HepG2 (cell line): ENCODE results near the gene PKD2L1. TPM values are rescaled to one million over a fixed set of nuclear protein-coding genes. Genes with fewer than 3 reads are reported as not detected.

Experiments used
- PHF21A ChIP-seq: sonication (generic); formaldehyde crosslinking; IDR thresholded peaks from 2 replicates; pipeline ENCODE4 v1.5.0; 2020; ENCODE audit warnings: mild to moderate bottlenecking, missing genetic modification reagents
- POGZ ChIP-seq: sonication (generic); formaldehyde crosslinking; IDR thresholded peaks from 2 replicates; pipeline ENCODE4 v1.4.0; 2020; ENCODE audit warnings: mild to moderate bottlenecking, missing genetic modification reagents
- SP5 ChIP-seq: IDR thresholded peaks from 2 replicates; pipeline ENCODE4 v1.6.1; 2016; ENCODE audit warnings: low read depth, borderline replicate concordance
- ZBTB38 ChIP-seq: sonication (generic); formaldehyde crosslinking; IDR thresholded peaks from 2 replicates; pipeline ENCODE4 v1.5.1; 2020; ENCODE audit warnings: mild to moderate bottlenecking, missing genetic modification reagents
- ZFP36L1 ChIP-seq: sonication (generic); formaldehyde crosslinking; IDR thresholded peaks from 2 replicates; pipeline ENCODE4 v1.8.0; 2022; ENCODE audit warnings: mild to moderate bottlenecking, missing genetic modification reagents, moderate library complexity
- ZNF431 ChIP-seq: sonication (generic); formaldehyde crosslinking; IDR thresholded peaks from 2 replicates; pipeline ENCODE4 v1.9.0; 2022; ENCODE audit warnings: missing genetic modification reagents, low read depth, mild to moderate bottlenecking, borderline replicate concordance
- polyA plus RNA-seq, 8 experiments: library from polyadenylated mRNA; depleted of rRNA in 3 of 8; stranded (reverse) in 7 of 8; unstranded in 1 of 8; fragments of >200 nt; fragmentation: Illumina TruSeq in 4 of 8; extraction: Trizol in 4 of 8; gene quantifications; 2 replicates each; pipeline versions ENCODE4 v1.2.1 to v1.2.3, GENCODE V29; 2011 to 2016; ENCODE audit warnings: low read depth in 4 of 8, missing spikeins in 1 of 8, mixed read lengths in 1 of 8; ENCODE audit not compliant: insufficient read depth in 1 of 8
- total RNA-seq, 5 experiments: library from RNA; depleted of rRNA; stranded (reverse); fragments of >200 nt; fragmentation: Illumina TruSeq; extraction: Trizol; gene quantifications; 2 replicates each; pipeline ENCODE4 v1.2.3, GENCODE V29; 2016; ENCODE audit warnings: low read depth in 1 of 5
- TF ChIP-seq, protein P1 (sequence below): sonication (generic); formaldehyde crosslinking; IDR thresholded peaks from 2 replicates; pipeline ENCODE4 v1.5.1; 2020; ENCODE audit warnings: mild to moderate bottlenecking, missing genetic modification reagents, moderate library complexity
- TF ChIP-seq, protein P2 (sequence below): sonication (generic); formaldehyde crosslinking; IDR thresholded peaks from 2 replicates; pipeline ENCODE4 v1.5.1; 2020; ENCODE audit warnings: mild to moderate bottlenecking, moderate library complexity, missing genetic modification reagents
- TF ChIP-seq, protein P3 (sequence below): sonication (generic); formaldehyde crosslinking; IDR thresholded peaks from 2 replicates; pipeline ENCODE4 v1.5.1; 2020; ENCODE audit warnings: mild to moderate bottlenecking, missing genetic modification reagents, borderline replicate concordance
- TF ChIP-seq, protein P4 (sequence below): IDR thresholded peaks from 2 replicates; pipeline ENCODE4 v1.6.1; 2016; ENCODE audit warnings: low read depth
- TF ChIP-seq, protein P5 (sequence below): sonication (generic); formaldehyde crosslinking; IDR thresholded peaks from 2 replicates; pipeline ENCODE4 v1.4.0; 2020; ENCODE audit warnings: low read depth, mild to moderate bottlenecking, missing genetic modification reagents
- TF ChIP-seq, protein P6 (sequence below): sonication (generic); formaldehyde crosslinking; IDR thresholded peaks from 2 replicates; pipeline ENCODE4 v1.5.1; 2020; ENCODE audit warnings: mild to moderate bottlenecking, missing genetic modification reagents, moderate library complexity

The PKD2L1 gene
- total and polyA plus RNA-seq, 2 of the 13 experiments (the other 11 are each of a cell fraction or from before 2014, with no cell fraction given), result 0.07 to 0.15 TPM

DNA sequence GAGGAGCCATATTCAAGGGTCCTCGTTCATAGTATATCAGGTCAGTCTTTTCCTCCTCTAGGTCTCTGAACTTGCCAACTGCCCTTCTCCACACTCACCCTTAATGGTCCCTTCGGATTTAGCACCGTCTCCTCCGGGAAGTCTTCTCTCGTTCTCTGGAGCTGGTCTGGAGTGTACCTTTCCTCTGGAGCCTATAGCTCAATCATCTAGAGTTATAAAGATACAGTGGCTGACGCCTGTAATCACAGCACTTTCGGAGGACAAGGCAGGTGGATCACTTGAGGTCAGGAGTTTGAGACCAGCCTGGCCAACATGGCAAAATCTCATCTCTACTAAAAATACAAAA, 12.6 kb upstream of the PKD2L1 start (continued):
- TF ChIP-seq, protein P1, sequence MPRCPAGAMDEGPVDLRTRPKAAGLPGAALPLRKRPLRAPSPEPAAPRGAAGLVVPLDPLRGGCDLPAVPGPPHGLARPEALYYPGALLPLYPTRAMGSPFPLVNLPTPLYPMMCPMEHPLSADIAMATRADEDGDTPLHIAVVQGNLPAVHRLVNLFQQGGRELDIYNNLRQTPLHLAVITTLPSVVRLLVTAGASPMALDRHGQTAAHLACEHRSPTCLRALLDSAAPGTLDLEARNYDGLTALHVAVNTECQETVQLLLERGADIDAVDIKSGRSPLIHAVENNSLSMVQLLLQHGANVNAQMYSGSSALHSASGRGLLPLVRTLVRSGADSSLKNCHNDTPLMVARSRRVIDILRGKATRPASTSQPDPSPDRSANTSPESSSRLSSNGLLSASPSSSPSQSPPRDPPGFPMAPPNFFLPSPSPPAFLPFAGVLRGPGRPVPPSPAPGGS, result 0 out of 2 replicates have a peak, but pooled peaks have one; percentile 25
- TF ChIP-seq ZFP36L1 (CRISPR knock-in tag), result no peak
- TF ChIP-seq, protein P2, sequence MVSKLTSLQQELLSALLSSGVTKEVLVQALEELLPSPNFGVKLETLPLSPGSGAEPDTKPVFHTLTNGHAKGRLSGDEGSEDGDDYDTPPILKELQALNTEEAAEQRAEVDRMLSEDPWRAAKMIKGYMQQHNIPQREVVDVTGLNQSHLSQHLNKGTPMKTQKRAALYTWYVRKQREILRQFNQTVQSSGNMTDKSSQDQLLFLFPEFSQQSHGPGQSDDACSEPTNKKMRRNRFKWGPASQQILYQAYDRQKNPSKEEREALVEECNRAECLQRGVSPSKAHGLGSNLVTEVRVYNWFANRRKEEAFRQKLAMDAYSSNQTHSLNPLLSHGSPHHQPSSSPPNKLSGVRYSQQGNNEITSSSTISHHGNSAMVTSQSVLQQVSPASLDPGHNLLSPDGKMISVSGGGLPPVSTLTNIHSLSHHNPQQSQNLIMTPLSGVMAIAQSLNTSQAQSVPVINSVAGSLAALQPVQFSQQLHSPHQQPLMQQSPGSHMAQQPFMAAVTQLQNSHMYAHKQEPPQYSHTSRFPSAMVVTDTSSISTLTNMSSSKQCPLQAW, result no peak
- TF ChIP-seq, protein P3, sequence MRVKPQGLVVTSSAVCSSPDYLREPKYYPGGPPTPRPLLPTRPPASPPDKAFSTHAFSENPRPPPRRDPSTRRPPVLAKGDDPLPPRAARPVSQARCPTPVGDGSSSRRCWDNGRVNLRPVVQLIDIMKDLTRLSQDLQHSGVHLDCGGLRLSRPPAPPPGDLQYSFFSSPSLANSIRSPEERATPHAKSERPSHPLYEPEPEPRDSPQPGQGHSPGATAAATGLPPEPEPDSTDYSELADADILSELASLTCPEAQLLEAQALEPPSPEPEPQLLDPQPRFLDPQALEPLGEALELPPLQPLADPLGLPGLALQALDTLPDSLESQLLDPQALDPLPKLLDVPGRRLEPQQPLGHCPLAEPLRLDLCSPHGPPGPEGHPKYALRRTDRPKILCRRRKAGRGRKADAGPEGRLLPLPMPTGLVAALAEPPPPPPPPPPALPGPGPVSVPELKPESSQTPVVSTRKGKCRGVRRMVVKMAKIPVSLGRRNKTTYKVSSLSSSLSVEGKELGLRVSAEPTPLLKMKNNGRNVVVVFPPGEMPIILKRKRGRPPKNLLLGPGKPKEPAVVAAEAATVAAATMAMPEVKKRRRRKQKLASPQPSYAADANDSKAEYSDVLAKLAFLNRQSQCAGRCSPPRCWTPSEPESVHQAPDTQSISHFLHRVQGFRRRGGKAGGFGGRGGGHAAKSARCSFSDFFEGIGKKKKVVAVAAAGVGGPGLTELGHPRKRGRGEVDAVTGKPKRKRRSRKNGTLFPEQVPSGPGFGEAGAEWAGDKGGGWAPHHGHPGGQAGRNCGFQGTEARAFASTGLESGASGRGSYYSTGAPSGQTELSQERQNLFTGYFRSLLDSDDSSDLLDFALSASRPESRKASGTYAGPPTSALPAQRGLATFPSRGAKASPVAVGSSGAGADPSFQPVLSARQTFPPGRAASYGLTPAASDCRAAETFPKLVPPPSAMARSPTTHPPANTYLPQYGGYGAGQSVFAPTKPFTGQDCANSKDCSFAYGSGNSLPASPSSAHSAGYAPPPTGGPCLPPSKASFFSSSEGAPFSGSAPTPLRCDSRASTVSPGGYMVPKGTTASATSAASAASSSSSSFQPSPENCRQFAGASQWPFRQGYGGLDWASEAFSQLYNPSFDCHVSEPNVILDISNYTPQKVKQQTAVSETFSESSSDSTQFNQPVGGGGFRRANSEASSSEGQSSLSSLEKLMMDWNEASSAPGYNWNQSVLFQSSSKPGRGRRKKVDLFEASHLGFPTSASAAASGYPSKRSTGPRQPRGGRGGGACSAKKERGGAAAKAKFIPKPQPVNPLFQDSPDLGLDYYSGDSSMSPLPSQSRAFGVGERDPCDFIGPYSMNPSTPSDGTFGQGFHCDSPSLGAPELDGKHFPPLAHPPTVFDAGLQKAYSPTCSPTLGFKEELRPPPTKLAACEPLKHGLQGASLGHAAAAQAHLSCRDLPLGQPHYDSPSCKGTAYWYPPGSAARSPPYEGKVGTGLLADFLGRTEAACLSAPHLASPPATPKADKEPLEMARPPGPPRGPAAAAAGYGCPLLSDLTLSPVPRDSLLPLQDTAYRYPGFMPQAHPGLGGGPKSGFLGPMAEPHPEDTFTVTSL (CRISPR knock-in tag), result 0 out of 2 replicates have a peak, but pooled peaks have one; percentile 10
- 0 out of 2 replicates have a peak, but pooled peaks have one; percentile 6 for TF ChIP-seq PHF21A
- TF ChIP-seq POGZ (CRISPR knock-in tag), result peak; percentile 9; the same call in 1 of the 2 replicates
- TF ChIP-seq, protein P4, sequence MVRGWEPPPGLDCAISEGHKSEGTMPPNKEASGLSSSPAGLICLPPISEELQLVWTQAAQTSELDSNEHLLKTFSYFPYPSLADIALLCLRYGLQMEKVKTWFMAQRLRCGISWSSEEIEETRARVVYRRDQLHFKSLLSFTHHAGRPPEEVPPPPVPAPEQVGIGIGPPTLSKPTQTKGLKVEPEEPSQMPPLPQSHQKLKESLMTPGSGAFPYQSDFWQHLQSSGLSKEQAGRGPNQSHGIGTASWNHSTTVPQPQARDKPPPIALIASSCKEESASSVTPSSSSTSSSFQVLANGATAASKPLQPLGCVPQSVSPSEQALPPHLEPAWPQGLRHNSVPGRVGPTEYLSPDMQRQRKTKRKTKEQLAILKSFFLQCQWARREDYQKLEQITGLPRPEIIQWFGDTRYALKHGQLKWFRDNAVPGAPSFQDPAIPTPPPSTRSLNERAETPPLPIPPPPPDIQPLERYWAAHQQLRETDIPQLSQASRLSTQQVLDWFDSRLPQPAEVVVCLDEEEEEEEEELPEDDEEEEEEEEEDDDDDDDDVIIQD (CRISPR knock-in tag), result no peak
- TF ChIP-seq, protein P5, sequence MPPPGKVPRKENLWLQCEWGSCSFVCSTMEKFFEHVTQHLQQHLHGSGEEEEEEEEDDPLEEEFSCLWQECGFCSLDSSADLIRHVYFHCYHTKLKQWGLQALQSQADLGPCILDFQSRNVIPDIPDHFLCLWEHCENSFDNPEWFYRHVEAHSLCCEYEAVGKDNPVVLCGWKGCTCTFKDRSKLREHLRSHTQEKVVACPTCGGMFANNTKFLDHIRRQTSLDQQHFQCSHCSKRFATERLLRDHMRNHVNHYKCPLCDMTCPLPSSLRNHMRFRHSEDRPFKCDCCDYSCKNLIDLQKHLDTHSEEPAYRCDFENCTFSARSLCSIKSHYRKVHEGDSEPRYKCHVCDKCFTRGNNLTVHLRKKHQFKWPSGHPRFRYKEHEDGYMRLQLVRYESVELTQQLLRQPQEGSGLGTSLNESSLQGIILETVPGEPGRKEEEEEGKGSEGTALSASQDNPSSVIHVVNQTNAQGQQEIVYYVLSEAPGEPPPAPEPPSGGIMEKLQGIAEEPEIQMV (CRISPR knock-in tag), result peak; percentile 4; the same call in 1 of the 2 replicates
- TF ChIP-seq ZBTB38 (CRISPR knock-in tag), result 0 out of 2 replicates have a peak, but pooled peaks have one; percentile 2
- TF ChIP-seq, protein P6, sequence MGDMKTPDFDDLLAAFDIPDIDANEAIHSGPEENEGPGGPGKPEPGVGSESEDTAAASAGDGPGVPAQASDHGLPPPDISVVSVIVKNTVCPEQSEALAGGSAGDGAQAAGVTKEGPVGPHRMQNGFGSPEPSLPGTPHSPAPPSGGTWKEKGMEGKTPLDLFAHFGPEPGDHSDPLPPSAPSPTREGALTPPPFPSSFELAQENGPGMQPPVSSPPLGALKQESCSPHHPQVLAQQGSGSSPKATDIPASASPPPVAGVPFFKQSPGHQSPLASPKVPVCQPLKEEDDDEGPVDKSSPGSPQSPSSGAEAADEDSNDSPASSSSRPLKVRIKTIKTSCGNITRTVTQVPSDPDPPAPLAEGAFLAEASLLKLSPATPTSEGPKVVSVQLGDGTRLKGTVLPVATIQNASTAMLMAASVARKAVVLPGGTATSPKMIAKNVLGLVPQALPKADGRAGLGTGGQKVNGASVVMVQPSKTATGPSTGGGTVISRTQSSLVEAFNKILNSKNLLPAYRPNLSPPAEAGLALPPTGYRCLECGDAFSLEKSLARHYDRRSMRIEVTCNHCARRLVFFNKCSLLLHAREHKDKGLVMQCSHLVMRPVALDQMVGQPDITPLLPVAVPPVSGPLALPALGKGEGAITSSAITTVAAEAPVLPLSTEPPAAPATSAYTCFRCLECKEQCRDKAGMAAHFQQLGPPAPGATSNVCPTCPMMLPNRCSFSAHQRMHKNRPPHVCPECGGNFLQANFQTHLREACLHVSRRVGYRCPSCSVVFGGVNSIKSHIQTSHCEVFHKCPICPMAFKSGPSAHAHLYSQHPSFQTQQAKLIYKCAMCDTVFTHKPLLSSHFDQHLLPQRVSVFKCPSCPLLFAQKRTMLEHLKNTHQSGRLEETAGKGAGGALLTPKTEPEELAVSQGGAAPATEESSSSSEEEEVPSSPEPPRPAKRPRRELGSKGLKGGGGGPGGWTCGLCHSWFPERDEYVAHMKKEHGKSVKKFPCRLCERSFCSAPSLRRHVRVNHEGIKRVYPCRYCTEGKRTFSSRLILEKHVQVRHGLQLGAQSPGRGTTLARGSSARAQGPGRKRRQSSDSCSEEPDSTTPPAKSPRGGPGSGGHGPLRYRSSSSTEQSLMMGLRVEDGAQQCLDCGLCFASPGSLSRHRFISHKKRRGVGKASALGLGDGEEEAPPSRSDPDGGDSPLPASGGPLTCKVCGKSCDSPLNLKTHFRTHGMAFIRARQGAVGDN (CRISPR knock-in tag), result peak; percentile 4; the same call in 1 of the 2 replicates
- no peak for TF ChIP-seq SP5 (CRISPR knock-in tag)
- TF ChIP-seq ZNF431 (CRISPR knock-in tag), result peak; percentile 2; the same call in 1 of the 2 replicates
